Retina (tissue), 1 donor: ENCODE results near the gene CYP2D6.
"Not testable (repeated sequence)": the region's sequence is repeated elsewhere in the genome, so short reads cannot be mapped to it uniquely, and the experiment has no call there.

ENCODE experiments used
- DNase-seq: peaks from one replicate; pipeline ENCODE4 v3.0.0-alpha.2; 2016

The CYP2D6 gene

GRCh38 chr22:42156598-42156997, 26.0 kb upstream of the CYP2D6 start:
- no peak for DNase-seq

- DNase-seq: no peak
Measured at GRCh38 chr22:42156121-42156520, 25.5 kb upstream of the CYP2D6 start.

GRCh38 chr22:42155053-42155543, 24.5 kb upstream of the CYP2D6 start:
- DNase-seq: no peak

GRCh38 chr22:42154293-42155052, 23.9 kb upstream of the CYP2D6 start:
- DNase-seq: no peak

GRCh38 chr22:42152661-42153270, 22.2 kb upstream of the CYP2D6 start:
- DNase-seq: no peak

GRCh38 chr22:42151924-42152635, 21.5 kb upstream of the CYP2D6 start:
- no peak for DNase-seq

- DNase-seq: no peak
Measured at GRCh38 chr22:42150727-42151590, 20.3 kb upstream of the CYP2D6 start.

GRCh38 chr22:42149798-42150197, 19.2 kb upstream of the CYP2D6 start:
- DNase-seq: not testable (repeated sequence)

GRCh38 chr22:42145175-42145574, 14.6 kb upstream of the CYP2D6 start:
- no peak for DNase-seq

GRCh38 chr22:42143859-42144822, 13.5 kb upstream of the CYP2D6 start:
- not testable (repeated sequence) for DNase-seq

- no peak for DNase-seq
Measured at GRCh38 chr22:42142771-42143461, 12.3 kb upstream of the CYP2D6 start.

GRCh38 chr22:42141307-42142057, 10.9 kb upstream of the CYP2D6 start:
- DNase-seq: not testable (repeated sequence)

GRCh38 chr22:42140153-42140552, 9.5 kb upstream of the CYP2D6 start:
- not testable (repeated sequence) for DNase-seq

- DNase-seq: not testable (repeated sequence)
Measured at GRCh38 chr22:42139508-42139907, 8.9 kb upstream of the CYP2D6 start.

- no peak for DNase-seq
Measured at GRCh38 chr22:42138972-42139371, 8.4 kb upstream of the CYP2D6 start.

GRCh38 chr22:42138122-42138770, 7.6 kb upstream of the CYP2D6 start:
- no peak for DNase-seq

GRCh38 chr22:42135688-42136087, 5.1 kb upstream of the CYP2D6 start:
- not testable (repeated sequence) for DNase-seq

GRCh38 chr22:42134100-42135020, 3.8 kb upstream of the CYP2D6 start:
- DNase-seq: no peak
